PC-3 (cell line): Measurements from ENCODE around the gene SIDT1. TPM values are rescaled to one million over a fixed set of nuclear protein-coding genes. Genes with fewer than 3 reads are reported as not detected.

Source experiments
- ATAC-seq: fragments of 200-7000 bp; cut with Tn5 transposase; 2 replicates; pipeline ENCODE4 v1.9.1; 2020; ENCODE audit warnings: mild to moderate bottlenecking, moderate library complexity
- BruUV-seq: library from RNA; stranded (reverse); fragments of 400-500 nt; replicated peaks from 2 replicates; lab custom pipeline; 2021; lab: Mats Ljungman, UMichigan
- CTCF ChIA-PET: fragments of 300-600 bp; sonication (Branson Sonifier 250); formaldehyde crosslinking; loops from one replicate; lab custom pipeline; 2022; ENCODE audit warnings: antibody characterized with exemption; lab: Charles Lee
- POLR2A ChIA-PET: fragments of 300-600 bp; sonication (Branson Sonifier 250); formaldehyde crosslinking; loops from one replicate; lab custom pipeline; 2022; ENCODE audit warnings: antibody characterized with exemption; ENCODE audit not compliant: unreplicated experiment; lab: Charles Lee
- DNase-seq: peaks from one replicate; pipeline ENCODE4 v3.0.0-alpha.2; 2015
- H2AFZ ChIP-seq: fragments of 300-600 bp; sonication (generic); 2 replicates; pipeline ENCODE4 v1.6.0; 2016; ENCODE audit warnings: antibody characterized with exemption, low read length
- H3F3A ChIP-seq: fragments of 300-600 bp; sonication (generic); one replicate; pipeline ENCODE4 v1.6.0; 2017; ENCODE audit warnings: antibody characterized with exemption, low read length, control low read depth, mild to moderate bottlenecking; ENCODE audit not compliant: unreplicated experiment
- H3K27ac ChIP-seq: fragments of 300-600 bp; sonication (generic); 2 replicates; pipeline ENCODE4 v1.5.1; 2016; ENCODE audit warnings: mild to moderate bottlenecking, low read length
- H3K27me3 ChIP-seq: fragments of 300-600 bp; sonication (generic); 2 replicates; pipeline ENCODE4 v1.6.1; 2016; ENCODE audit warnings: low read length, mixed read lengths
- H3K36me3 ChIP-seq: fragments of 300-600 bp; sonication (generic); 2 replicates; pipeline ENCODE4 v1.6.1; 2016; ENCODE audit warnings: low read depth, mixed run types, low read length, mixed read lengths
- H3K4me1 ChIP-seq: fragments of 300-600 bp; sonication (generic); 2 replicates; pipeline ENCODE4 v1.5.1; 2016; ENCODE audit warnings: low read length; ENCODE audit not compliant: insufficient read depth
- H3K4me2 ChIP-seq: fragments of 300-600 bp; sonication (generic); 2 replicates; pipeline ENCODE4 v1.6.0; 2016; ENCODE audit warnings: low read length
- H3K4me3 ChIP-seq: fragments of 300-600 bp; sonication (generic); 2 replicates; pipeline ENCODE4 v1.5.1; 2016; ENCODE audit warnings: mild to moderate bottlenecking, low read length, mixed read lengths
- H3K79me2 ChIP-seq: fragments of 300-600 bp; sonication (generic); 2 replicates; pipeline ENCODE4 v1.6.1; 2017; ENCODE audit warnings: low read length, mixed read lengths
- H3K9ac ChIP-seq: fragments of 300-600 bp; sonication (generic); 2 replicates; pipeline ENCODE4 v1.6.0; 2016; ENCODE audit warnings: mild to moderate bottlenecking, low read length
- H3K9me2 ChIP-seq: fragments of 300-600 bp; sonication (generic); replicated peaks from 2 replicates; pipeline ENCODE4 v1.6.1; 2016; ENCODE audit warnings: mixed run types, low read length, mixed read lengths
- H3K9me3 ChIP-seq: fragments of 300-600 bp; sonication (generic); 2 replicates; pipeline ENCODE4 v1.6.1; 2016; ENCODE audit warnings: low read length, mixed read lengths
- H4K20me1 ChIP-seq: fragments of 300-600 bp; sonication (generic); 2 replicates; pipeline ENCODE4 v1.6.1; 2016; ENCODE audit warnings: low read length, mixed read lengths
- CTCF ChIP-seq: fragments of 300-600 bp; sonication (generic); conservative IDR thresholded peaks from 2 replicates; pipeline ENCODE4 v1.5.1; 2017; ENCODE audit warnings: antibody characterized with exemption, low read depth, mild to moderate bottlenecking, low read length
- EZH2 ChIP-seq: fragments of 300-600 bp; sonication (generic); IDR thresholded peaks from one replicate; pipeline ENCODE4 v1.6.1; 2017; ENCODE audit warnings: antibody characterized with exemption, mild to moderate bottlenecking, low read length; ENCODE audit not compliant: unreplicated experiment
- EZH2phosphoT487 ChIP-seq: fragments of 300-600 bp; sonication (generic); IDR thresholded peaks from 2 replicates; pipeline ENCODE4 v1.6.1; 2018; ENCODE audit warnings: mild to moderate bottlenecking, antibody characterized with exemption, low read length, borderline replicate concordance
- intact Hi-C: fragments of 100-400 bp; cut with micrococcal nuclease; formaldehyde crosslinking; loops from 2 replicates; pipeline ENCODE4 v1.9.0; 2023
- total RNA-seq: library from RNA; depleted of rRNA; stranded (reverse); fragments of >200 nt; gene quantifications from 2 replicates; pipeline ENCODE4 v1.2.3, GENCODE V29; 2014

Gene SIDT1
- total RNA-seq, 1 experiment from 2014 or later = 14.1 TPM

GRCh38 chr3:113533534-113533892 lies 1.2 kb downstream of the SIDT1 start:
- Histone ChIP-seq H3K4me3 (peak overlapping the region; percentile 84), H2AFZ (peak overlapping the region; percentile 86), H3K79me2 (peaks cover 52% of the 10 kb centered on the region), H3F3A (peaks cover 21% of the 10 kb centered on the region), H4K20me1 (no peaks in the 10 kb centered on the region), H3K4me2 (peak overlapping the region; percentile 90), H3K27ac (peak overlapping the region; percentile 95), H3K9me3 (no peaks in the 10 kb centered on the region), H3K9me2 (no peaks in the 10 kb centered on the region), H3K27me3 (no peaks in the 10 kb centered on the region), H3K9ac (peak overlapping the region; percentile 85), H3K4me1 (peaks cover 58% of the 10 kb centered on the region), H3K36me3 (peaks cover under 1% of the 10 kb centered on the region; the same call in 1 of the 2 replicates)
- ATAC-seq = peak; percentile 1; the same call in 1 of the 2 replicates
- TSS peak; percentile 27 for BruUV-seq
- POLR2A ChIA-PET = no interaction called here
- CTCF ChIA-PET = interaction anchor here (0.6 to 0.9 kb wide), 2 partner anchors 37 to 40 kb away, joined by 4 to 6 read pairs; no protein-coding TSS in a partner anchor
- intact Hi-C loops = no loop called here
- TF ChIP-seq EZH2phosphoT487 = no peak
- no peak for TF ChIP-seq EZH2
- no peak for TF ChIP-seq CTCF
- peak; percentile 23 for DNase-seq

DNA sequence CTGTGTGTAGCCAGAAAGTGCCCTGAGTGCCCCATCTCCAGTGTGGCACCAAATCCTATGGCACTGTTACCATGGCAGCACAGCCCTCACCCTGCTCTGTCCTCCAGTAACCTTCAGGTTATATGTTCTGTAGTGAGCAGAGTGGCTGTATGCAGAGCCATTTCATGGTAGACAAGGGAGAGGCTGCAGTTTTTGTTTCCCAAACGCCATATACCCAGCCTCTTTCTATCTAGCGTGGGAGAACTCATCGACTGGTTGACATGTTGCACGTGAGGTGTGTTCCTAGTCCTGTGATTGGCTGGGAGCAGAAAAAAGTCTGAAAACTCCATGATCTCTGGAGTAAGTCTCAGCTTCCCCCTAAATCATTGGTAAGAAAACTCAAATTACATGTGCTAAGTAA lies 2.0 kb downstream of the SIDT1 start:
- DNase-seq (no peak), ATAC-seq (peak; percentile 8; the same call in 1 of the 2 replicates)
- peak overlapping the region; percentile 95 for H3K27ac ChIP-seq
- H3K9me2 ChIP-seq = no peaks in the 10 kb centered on the region
- H3F3A ChIP-seq = peaks cover 21% of the 10 kb centered on the region
- peaks cover 4% of the 10 kb centered on the region; the same call in 1 of the 2 replicates for H3K36me3 ChIP-seq
- peak overlapping the region; percentile 84 for H3K4me3 ChIP-seq
- CTCF ChIA-PET = interaction anchor here (0.6 to 1.0 kb wide), 2 partner anchors 13 to 18 kb away, joined by 4 read pairs; no protein-coding TSS in a partner anchor
- H2AFZ ChIP-seq = no peak overlapping the region
- H3K9me3 ChIP-seq = no peaks in the 10 kb centered on the region
- H3K79me2 ChIP-seq = peaks cover 61% of the 10 kb centered on the region
- H3K4me2 ChIP-seq = peak overlapping the region; percentile 90
- H3K4me1 ChIP-seq = peaks cover 59% of the 10 kb centered on the region
- no peaks in the 10 kb centered on the region for H4K20me1 ChIP-seq
- no peak for TF ChIP-seq EZH2phosphoT487
- TF ChIP-seq EZH2 = no peak
- no peak for TF ChIP-seq CTCF
- intact Hi-C loops = no loop called here
- no TSS peak for BruUV-seq
- peak overlapping the region; percentile 85 for H3K9ac ChIP-seq
- no peaks in the 10 kb centered on the region for H3K27me3 ChIP-seq
- POLR2A ChIA-PET = no interaction called here

- H3K36me3 ChIP-seq = peaks cover 8% of the 10 kb centered on the region; the same call in 1 of the 2 replicates
- peak overlapping the region; percentile 95 for H3K27ac ChIP-seq
- H3K4me1 ChIP-seq = peaks cover 59% of the 10 kb centered on the region
- peak; percentile 45 for DNase-seq
- BruUV-seq = no TSS peak
- no peaks in the 10 kb centered on the region for H3K27me3 ChIP-seq
- peak overlapping the region; percentile 84; the same call in 1 of the 2 replicates for H3K4me3 ChIP-seq
- H3K9me3 ChIP-seq = no peaks in the 10 kb centered on the region
- H3K9me2 ChIP-seq = no peaks in the 10 kb centered on the region
- peaks cover 21% of the 10 kb centered on the region for H3F3A ChIP-seq
- H2AFZ ChIP-seq = no peak overlapping the region
- peak overlapping the region; percentile 62 for H3K9ac ChIP-seq
- no peak for TF ChIP-seq EZH2
- TF ChIP-seq CTCF = peak; percentile 63
- peak overlapping the region; percentile 90 for H3K4me2 ChIP-seq
- intact Hi-C loops = loop anchor here (1.0 to 2.0 kb wide), 4 partner anchors 21 to 41 kb away; partner anchors contain the start of gene SPICE1
- ChIA-PET CTCF (interaction anchor here (0.7 to 1.9 kb wide), 2 partner anchors 40 to 42 kb away, joined by 3 to 15 read pairs; no protein-coding TSS in a partner anchor), POLR2A (interaction anchor here (0.6 to 1.8 kb wide), 2 partner anchors 20 to 21 kb away, joined by 10 to 18 read pairs; partner anchors contain the start of gene SPICE1)
- no peaks in the 10 kb centered on the region for H4K20me1 ChIP-seq
- no peak for ATAC-seq
- peaks cover 70% of the 10 kb centered on the region for H3K79me2 ChIP-seq
Measured at GRCh38 chr3:113535898-113536297, 3.5 kb downstream of the SIDT1 start.
